Activated naive CD4-positive, alpha-beta T cell treated with anti-CD3 and anti-CD28 coated beads for 36 hours (primary cell): ENCODE results near the gene LAMA3. TPM values are rescaled to one million over a fixed set of nuclear protein-coding genes. Genes with fewer than 3 reads are reported as not detected.

Source experiments
- CTCF ChIA-PET: fragments of 350-600 bp; sonication (Branson Sonifier 250); formaldehyde crosslinking; loops from one replicate; lab custom pipeline; 2021; ENCODE audit warnings: antibody characterized with exemption; lab: Charles Lee
- DNase-seq: peaks from one replicate; pipeline ENCODE4 v3.0.0-alpha.2; 2020
- H3K27ac Mint-ChIP-seq: one replicate; pipeline ENCODE4 v1.8.0; 2021; ENCODE audit warnings: mild to moderate bottlenecking, mixed read lengths
- H3K27me3 Mint-ChIP-seq: one replicate; pipeline ENCODE4 v1.8.0; 2021; ENCODE audit warnings: low read depth, mixed read lengths
- H3K36me3 Mint-ChIP-seq: one replicate; pipeline ENCODE4 v1.8.0; 2021; ENCODE audit warnings: low read depth, mixed read lengths
- H3K4me1 Mint-ChIP-seq: one replicate; pipeline ENCODE4 v1.8.0; 2021; ENCODE audit warnings: low read depth, mixed read lengths
- H3K4me3 Mint-ChIP-seq: one replicate; pipeline ENCODE4 v1.8.0; 2021; ENCODE audit warnings: mild to moderate bottlenecking, moderate library complexity, mixed read lengths
- H3K9me3 Mint-ChIP-seq: one replicate; pipeline ENCODE4 v1.8.0; 2021; ENCODE audit warnings: mixed read lengths
- intact Hi-C: fragments of 100-400 bp; cut with micrococcal nuclease; formaldehyde crosslinking; loops from one replicate; pipeline ENCODE4 v1.15.1; 2023
- total RNA-seq, 2 experiments: library from RNA; stranded (reverse); gene quantifications; one replicate each; pipeline ENCODE4 v1.2.3, GENCODE V29; 2021

The LAMA3 gene
- total RNA-seq, 2 experiments from 2014 or later: 0.05 to 0.10 TPM

DNA sequence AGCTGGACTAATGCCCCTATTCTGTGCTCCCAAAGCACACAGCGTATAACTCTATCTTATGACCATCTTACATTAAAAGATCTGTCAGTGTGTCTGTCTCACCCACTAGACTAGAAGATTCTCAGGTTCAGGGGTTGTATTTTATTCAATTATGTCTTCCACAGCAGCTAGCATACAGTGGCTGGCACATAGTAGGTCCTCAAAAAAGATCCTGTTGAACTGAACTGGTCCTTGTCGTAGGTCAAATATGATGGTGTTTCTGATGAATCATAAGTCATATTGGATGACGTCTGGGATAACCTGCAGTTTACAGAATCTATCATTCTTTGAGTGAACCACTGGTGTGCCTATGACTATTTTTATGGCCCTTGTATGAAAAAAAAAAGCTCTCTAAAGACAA is 314.0 kb downstream of the LAMA3 start:
- peaks cover 46% of the 10 kb centered on the region for H3K4me1 Mint-ChIP-seq
- H3K27me3 Mint-ChIP-seq: no peaks in the 10 kb centered on the region
- no peak for DNase-seq
- H3K27ac Mint-ChIP-seq: no peak overlapping the region
- CTCF ChIA-PET: interaction anchor here (0.6 kb wide), 1 partner anchor 114 kb away, joined by 3 read pairs; no protein-coding TSS in a partner anchor
- intact Hi-C loops: no loop called here
- no peaks in the 10 kb centered on the region for H3K36me3 Mint-ChIP-seq
- H3K4me3 Mint-ChIP-seq: no peak overlapping the region
- no peaks in the 10 kb centered on the region for H3K9me3 Mint-ChIP-seq

DNA sequence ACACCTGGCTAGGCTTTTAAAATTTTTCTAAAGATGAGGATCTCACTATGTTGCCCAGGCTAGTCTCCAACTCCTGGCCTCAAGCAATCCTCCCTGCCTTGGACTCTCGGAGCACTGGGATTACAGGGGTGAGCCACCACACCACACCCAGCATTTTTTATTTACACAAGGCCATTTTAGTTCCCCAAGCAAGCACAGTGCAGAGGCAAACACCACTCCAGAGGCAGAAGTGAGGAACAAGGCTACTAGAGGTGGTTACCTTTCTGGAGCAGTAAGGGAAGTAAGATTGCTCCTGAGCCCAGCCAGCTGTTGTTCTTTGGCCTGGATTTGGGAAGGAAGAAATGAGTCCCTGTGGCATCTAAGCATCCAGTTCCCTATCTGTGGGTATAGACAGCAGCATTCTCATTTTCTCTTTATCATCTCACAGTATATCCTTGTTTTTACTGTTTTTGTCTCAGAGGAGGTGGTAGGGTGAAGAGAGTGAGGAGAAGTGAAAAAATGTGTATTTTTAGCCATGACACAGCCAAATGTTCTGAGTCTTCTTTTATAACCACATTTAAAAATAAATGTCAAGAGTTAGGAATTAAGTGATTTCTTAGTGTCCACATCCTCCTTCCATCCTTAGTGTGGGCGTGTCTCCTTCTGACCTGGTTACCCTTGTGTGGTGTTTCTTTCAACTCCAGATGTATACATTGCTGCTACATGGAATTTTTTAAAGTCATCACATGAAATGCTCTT is 314.8 kb downstream of the LAMA3 start:
- Mint-ChIP-seq H3K4me3 (no peak overlapping the region), H3K4me1 (peaks cover 54% of the 10 kb centered on the region), H3K36me3 (no peaks in the 10 kb centered on the region), H3K9me3 (no peaks in the 10 kb centered on the region), H3K27ac (no peak overlapping the region), H3K27me3 (no peaks in the 10 kb centered on the region)
- intact Hi-C loops: no loop called here
- DNase-seq: no peak
- CTCF ChIA-PET: no interaction called here

Other genes starting within 250 kb of the LAMA3 start
- gene RIOK3, start 236.2 kb upstream of the LAMA3 start, total RNA-seq: 10 to 100 TPM; 53.8 to 59.5 TPM
- 10 to 100 TPM; 26.2 to 29.7 TPM for gene RMC1, start 185.9 kb upstream of the LAMA3 start, total RNA-seq
- gene NPC1, start 102.9 kb upstream of the LAMA3 start, total RNA-seq: 10 to 100 TPM; 25.9 to 27.9 TPM
- gene ANKRD29, start 26.5 kb upstream of the LAMA3 start, total RNA-seq: not detected